Measurements from ENCODE around the gene AK8.

The AK8 gene

GRCh38 chr9:132858751-132859150 lies 19.3 kb downstream of the AK8 start:
- no peak for DNase-seq (ENCODE audit: extremely low read depth in 1 of 2, low read depth in 1 of 2)

GRCh38 chr9:132857616-132858342 lies 20.3 kb downstream of the AK8 start:
- no peak for DNase-seq (ENCODE audit: extremely low read depth in 1 of 2, low read depth in 1 of 2)

- DNase-seq (ENCODE audit: extremely low read depth in 1 of 2, low read depth in 1 of 2) = no peak
These were observed 21.1 kb downstream of the AK8 start for GRCh38 chr9:132857031-132857430.

GRCh38 chr9:132855904-132856303 lies 22.2 kb downstream of the AK8 start:
- DNase-seq (ENCODE audit: extremely low read depth in 1 of 2, low read depth in 1 of 2) = no peak

- DNase-seq (ENCODE audit: extremely low read depth in 1 of 2, low read depth in 1 of 2) = no peak
These were observed 23.3 kb downstream of the AK8 start for GRCh38 chr9:132854832-132855231.

GRCh38 chr9:132853482-132853881 lies 24.6 kb downstream of the AK8 start:
- DNase-seq (ENCODE audit: extremely low read depth in 1 of 2, low read depth in 1 of 2) = no peak

GRCh38 chr9:132849185-132849706 lies 28.8 kb downstream of the AK8 start:
- no peak for DNase-seq (ENCODE audit: extremely low read depth in 1 of 2, low read depth in 1 of 2)

GRCh38 chr9:132846918-132847515 lies 31.1 kb downstream of the AK8 start:
- no peak for DNase-seq (ENCODE audit: extremely low read depth in 1 of 2, low read depth in 1 of 2)

- no peak for DNase-seq (ENCODE audit: extremely low read depth in 1 of 2, low read depth in 1 of 2)
These were observed 31.8 kb downstream of the AK8 start for GRCh38 chr9:132846109-132846917.

GRCh38 chr9:132842124-132843044 lies 35.7 kb downstream of the AK8 start:
- DNase-seq (ENCODE audit: extremely low read depth in 1 of 2, low read depth in 1 of 2) = no peak

GRCh38 chr9:132840980-132841379 lies 37.1 kb downstream of the AK8 start:
- no peak for DNase-seq (ENCODE audit: extremely low read depth in 1 of 2, low read depth in 1 of 2)

GRCh38 chr9:132838291-132838690 lies 39.8 kb downstream of the AK8 start:
- DNase-seq (ENCODE audit: extremely low read depth in 1 of 2, low read depth in 1 of 2) = no peak

GRCh38 chr9:132837501-132838286 lies 40.4 kb downstream of the AK8 start:
- DNase-seq (ENCODE audit: extremely low read depth in 1 of 2, low read depth in 1 of 2) = no peak

GRCh38 chr9:132834343-132834742 lies 43.7 kb downstream of the AK8 start:
- no peak for DNase-seq (ENCODE audit: extremely low read depth in 1 of 2, low read depth in 1 of 2)

GRCh38 chr9:132833550-132834121 lies 44.4 kb downstream of the AK8 start:
- no peak for DNase-seq (ENCODE audit: extremely low read depth in 1 of 2, low read depth in 1 of 2)

- no peak for DNase-seq (ENCODE audit: extremely low read depth in 1 of 2, low read depth in 1 of 2)
These were observed 45.8 kb downstream of the AK8 start for GRCh38 chr9:132832171-132832881.

GRCh38 chr9:132828201-132828770 lies 49.8 kb downstream of the AK8 start:
- no peak for DNase-seq (ENCODE audit: extremely low read depth in 1 of 2, low read depth in 1 of 2)

GRCh38 chr9:132827366-132827765 lies 50.7 kb downstream of the AK8 start:
- no peak for DNase-seq (ENCODE audit: extremely low read depth in 1 of 2, low read depth in 1 of 2)

Measured in stimulated activated CD8-positive, alpha-beta memory T cell treated with anti-CD3 and anti-CD28 coated beads, Interleukin-7, amount 100 ng/mL, for 48 hours (primary cell).